GM12878 (cell line): Measurements from ENCODE around the gene YWHAQ. TPM values are rescaled to one million over a fixed set of nuclear protein-coding genes. Genes with fewer than 3 reads are reported as not detected.

Experiments used
- ATAC-seq: fragments of 200-7000 bp; cut with Tn5 transposase; 3 replicates; pipeline ENCODE4 v1.9.1; 2020; ENCODE audit warnings: mild to moderate bottlenecking, moderate library complexity
- BruUV-seq: library from RNA; stranded (reverse); fragments of 400-500 nt; replicated peaks from 2 replicates; lab custom pipeline; 2021; lab: Mats Ljungman, UMichigan
- CTCF ChIA-PET: fragments of 300-600 bp; sonication (Branson Sonifier 250); formaldehyde crosslinking; extraction: SDS; loops from one replicate; lab custom pipeline; 2021; ENCODE audit warnings: inconsistent platforms; lab: Yijun Ruan, JAX
- POLR2A ChIA-PET: fragments of 350-600 bp; formaldehyde crosslinking; extraction: SDS; loops from one replicate; lab custom pipeline; 2021; ENCODE audit warnings: inconsistent platforms; lab: Charles Lee
- RAD21 ChIA-PET: fragments of 300-600 bp; sonication (Branson Sonifier 250); formaldehyde crosslinking; loops from one replicate; lab custom pipeline; 2023; ENCODE audit warnings: antibody characterized with exemption; ENCODE audit not compliant: unreplicated experiment; lab: Charles Lee
- SMC1A ChIA-PET: fragments of 300-600 bp; sonication (Branson Sonifier 250); formaldehyde crosslinking; loops from one replicate; lab custom pipeline; 2023; ENCODE audit not compliant: unreplicated experiment, uncharacterized antibody; lab: Charles Lee
- DNase-seq: peaks from one replicate; pipeline ENCODE4 v3.0.0-alpha.2; 2011; ENCODE audit warnings: low read depth, low spot score
- FAIRE-seq: peaks from 3 replicates; lab custom pipeline; 2011; peaks lifted over from hg19 to GRCh38; lab: Jason Lieb, UNC
- H2AFZ ChIP-seq: 2 replicates; pipeline ENCODE4 v1.6.0; 2011; ENCODE audit warnings: low read depth, low read length, control low read depth; ENCODE audit not compliant: control insufficient read depth
- H3K27ac ChIP-seq: 2 replicates; pipeline ENCODE4 v1.5.1; 2011; ENCODE audit warnings: control low read depth; ENCODE audit not compliant: control insufficient read depth, insufficient read depth
- H3K27me3 ChIP-seq, 2 experiments: replicated peaks in 1 of 2; 2 replicates each; pipeline versions ENCODE4 v1.6.0 to v1.6.1; 2011; ENCODE audit warnings: low read length in 1 of 2; ENCODE audit not compliant: control insufficient read depth in 2 of 2, insufficient read depth in 2 of 2
- H3K36me3 ChIP-seq, 2 experiments: 2 replicates each; pipeline ENCODE4 v1.5.1; 2011; ENCODE audit warnings: low read length in 1 of 2; ENCODE audit not compliant: control insufficient read depth in 2 of 2, insufficient read depth in 2 of 2
- H3K4me1 ChIP-seq: 2 replicates; pipeline ENCODE4 v1.6.1; 2011; ENCODE audit warnings: mild to moderate bottlenecking, low read length, moderate library complexity, mixed read lengths; ENCODE audit not compliant: control insufficient read depth, insufficient read depth
- H3K4me2 ChIP-seq: 2 replicates; pipeline ENCODE4 v1.6.0; 2011; ENCODE audit warnings: control low read depth; ENCODE audit not compliant: control insufficient read depth, insufficient read depth
- H3K4me3 ChIP-seq: fragments of 200-600 bp; sonication (generic); 2 replicates; pipeline ENCODE4 v1.5.1; 2016
- H3K79me2 ChIP-seq: 2 replicates; pipeline ENCODE4 v1.6.0; 2011; ENCODE audit warnings: low read length; ENCODE audit not compliant: control insufficient read depth, insufficient read depth
- H3K9ac ChIP-seq: 2 replicates; pipeline ENCODE4 v1.8.0; 2011; ENCODE audit warnings: low read length, control low read depth, mixed read lengths; ENCODE audit not compliant: control insufficient read depth, insufficient read depth
- H3K9me3 ChIP-seq: replicated peaks from 3 replicates; pipeline ENCODE4 v1.5.1; 2011; ENCODE audit warnings: mild to moderate bottlenecking, low read length; ENCODE audit not compliant: control insufficient read depth, insufficient read depth
- H4K20me1 ChIP-seq: 2 replicates; pipeline ENCODE4 v1.6.0; 2011; ENCODE audit not compliant: control insufficient read depth, insufficient read depth
- CREB1 ChIP-seq: IDR thresholded peaks from 2 replicates; pipeline ENCODE4 v1.6.1; 2012; ENCODE audit warnings: low read depth, mild to moderate bottlenecking, inconsistent platforms
- DPF2 ChIP-seq: fragments of 450-650 bp; IDR thresholded peaks from 2 replicates; pipeline ENCODE4 v1.6.1; 2017; ENCODE audit warnings: mild to moderate bottlenecking
- EED ChIP-seq: sonication (generic); IDR thresholded peaks from 2 replicates; pipeline ENCODE4 v1.6.1; 2016; ENCODE audit warnings: antibody characterized with exemption, low read depth
- EGR1 ChIP-seq, 2 experiments: IDR thresholded peaks; 1 replicate in 1 of 2; 2 replicates in 1 of 2; pipeline ENCODE4 v1.6.1; 2011 to 2012; ENCODE audit warnings: low read depth in 2 of 2, low read length in 2 of 2, borderline replicate concordance in 1 of 2, mild to moderate bottlenecking in 1 of 2, moderate library complexity in 1 of 2
- FOXM1 ChIP-seq: IDR thresholded peaks from 2 replicates; pipeline ENCODE4 v1.6.1; 2012; ENCODE audit warnings: low read depth, mild to moderate bottlenecking, inconsistent platforms, low read length, moderate library complexity
- IKZF1 ChIP-seq: fragments of 450-650 bp; conservative IDR thresholded peaks from 2 replicates; pipeline ENCODE4 v1.6.1; 2017; ENCODE audit warnings: antibody characterized with exemption, mild to moderate bottlenecking
- LARP7 ChIP-seq: fragments of 450-650 bp; IDR thresholded peaks from 2 replicates; pipeline ENCODE4 v1.6.1; 2017; ENCODE audit warnings: mild to moderate bottlenecking
- MTA2 ChIP-seq: fragments of 450-650 bp; IDR thresholded peaks from 2 replicates; pipeline ENCODE4 v1.6.1; 2016; ENCODE audit warnings: low read depth, mild to moderate bottlenecking, moderate library complexity
- MXI1 ChIP-seq: fragments of 150-350 bp; IDR thresholded peaks from 2 replicates; pipeline ENCODE4 v1.6.1; 2011; ENCODE audit warnings: low read depth, mild to moderate bottlenecking, inconsistent platforms, low read length, improper control_type of control experiment
- MYC ChIP-seq: IDR thresholded peaks from 2 replicates; pipeline ENCODE4 v1.6.1; 2011; ENCODE audit warnings: mild to moderate bottlenecking, low read length, moderate library complexity, inconsistent platforms; ENCODE audit not compliant: insufficient read depth, insufficient replicate concordance, insufficient read length, severe bottlenecking
- NBN ChIP-seq: fragments of 450-650 bp; IDR thresholded peaks from 2 replicates; pipeline ENCODE4 v1.6.1; 2016
- NFIC ChIP-seq: IDR thresholded peaks from 2 replicates; pipeline ENCODE4 v1.6.1; 2012; ENCODE audit warnings: low read depth, mild to moderate bottlenecking, inconsistent platforms, low read length, moderate library complexity
- NFYA ChIP-seq: IDR thresholded peaks from 2 replicates; pipeline ENCODE4 v1.6.1; 2011; ENCODE audit warnings: low read depth, mild to moderate bottlenecking, low read length, improper control_type of control experiment, borderline replicate concordance
- NKRF ChIP-seq: fragments of 450-650 bp; conservative IDR thresholded peaks from 2 replicates; pipeline ENCODE4 v1.6.1; 2017; ENCODE audit warnings: mild to moderate bottlenecking, moderate library complexity
- POLR2A ChIP-seq: IDR thresholded peaks from 2 replicates; pipeline ENCODE4 v1.6.1; 2011; ENCODE audit warnings: low read depth, mild to moderate bottlenecking, low read length
- RUNX3 ChIP-seq: IDR thresholded peaks from 2 replicates; pipeline ENCODE4 v1.6.1; 2012; ENCODE audit warnings: low read length, inconsistent platforms
- SKIL ChIP-seq: fragments of 450-650 bp; IDR thresholded peaks from 2 replicates; pipeline ENCODE4 v1.6.1; 2017; ENCODE audit warnings: mild to moderate bottlenecking, low read depth, inconsistent platforms; ENCODE audit not compliant: poor library complexity, severe bottlenecking
- SMARCA5 ChIP-seq: fragments of 450-650 bp; IDR thresholded peaks from 2 replicates; pipeline ENCODE4 v1.6.1; 2017; ENCODE audit warnings: mild to moderate bottlenecking
- SP1 ChIP-seq: IDR thresholded peaks from one replicate; pipeline ENCODE4 v1.6.1; 2011; ENCODE audit warnings: low read depth, low read length
- TCF3 ChIP-seq: IDR thresholded peaks from 2 replicates; pipeline ENCODE4 v1.6.1; 2012; ENCODE audit warnings: low read depth, mild to moderate bottlenecking, low read length, borderline replicate concordance; ENCODE audit not compliant: insufficient read depth
- YY1 ChIP-seq: IDR thresholded peaks from 2 replicates; pipeline ENCODE4 v1.6.1; 2011; ENCODE audit warnings: low read depth, mild to moderate bottlenecking, low read length
- ZNF274 ChIP-seq: IDR thresholded peaks from one replicate; pipeline ENCODE4 v1.8.0; 2011; ENCODE audit not compliant: insufficient read length, insufficient read depth
- WGBS: methylation state at CpG from one replicate; pipeline ENCODE4 v1.1.6; 2016; ENCODE audit warnings: low lambda C conversion rate; ENCODE audit not compliant: insufficient replicate concordance, insufficient coverage; ENCODE audit errors: missing lambda C conversion rate; 5-methylcytosine and 5-hydroxymethylcytosine counted together
- in situ Hi-C: fragments of 300-500 bp; cut with MboI; formaldehyde crosslinking; loops from 9 replicates; pipeline ENCODE4 v1.14.3; 2018; ENCODE audit warnings: mixed read lengths
- intact Hi-C: fragments of 100-400 bp; cut with micrococcal nuclease; formaldehyde crosslinking; loops from one replicate; pipeline ENCODE4 v1.14.2; 2022; ENCODE audit not compliant: unreplicated experiment
- polyA plus RNA-seq, 11 experiments: library from polyadenylated mRNA; depleted of rRNA in 4 of 11; unstranded in 6 of 11; stranded (reverse) in 5 of 11; fragments of >200 nt; fragmentation: Nextera tagmentation in 4 of 11; fragmentation: Illumina TruSeq in 1 of 11; extraction: Ambion mirVana in 4 of 11; extraction: Trizol in 1 of 11; gene quantifications; 1 replicate in 1 of 11; 2 replicates in 10 of 11; pipeline versions ENCODE4 v1.2.1 to v1.2.3, GENCODE V29; 2011 to 2016; ENCODE audit warnings: inconsistent platforms in 2 of 11, missing spikeins in 2 of 11, low read depth in 1 of 11
- total RNA-seq, 4 experiments: library from RNA; depleted of rRNA in 3 of 4; stranded (reverse); fragments of >200 nt in 3 of 4; fragmentation: Illumina TruSeq in 1 of 4; extraction: Trizol in 1 of 4; gene quantifications; 2 replicates each; pipeline versions ENCODE4 v1.2.1 to v1.2.3, GENCODE V29; 2013 to 2021

YWHAQ gene
- total and polyA plus RNA-seq, 10 of the 15 experiments (the other 5 are each of a cell fraction or from before 2014, with no cell fraction given), result 63.0 to 515 (median 219) TPM

- FAIRE-seq (no peak), ATAC-seq (peak; percentile 66), DNase-seq (no peak)
- intact Hi-C loops (loop anchor here (2.0 kb wide), 1 partner anchor 27 kb away; no protein-coding TSS in a partner anchor), in situ Hi-C loops (no loop called here)
- Histone ChIP-seq H3K4me2 (peak overlapping the region; percentile 92), H3K9me3 (peaks cover 2% of the 10 kb centered on the region; the same call in 2 of the 3 replicates), H3K9ac (peak overlapping the region; percentile 75), H3K27me3 (no peaks in the 10 kb centered on the region), H3K27ac (peak overlapping the region; percentile 83), H3K36me3 (no peaks in the 10 kb centered on the region), H4K20me1 (no peaks in the 10 kb centered on the region; the same call in 1 of the 2 replicates), H3K4me1 (peaks cover 3% of the 10 kb centered on the region; the same call in 1 of the 2 replicates), H3K4me3 (peak overlapping the region; percentile 80), H2AFZ (peak overlapping the region; percentile 59), H3K79me2 (peaks cover 49% of the 10 kb centered on the region)
- RAD21 ChIA-PET, result interaction anchor here (0.8 to 2.9 kb wide), 15 partner anchors 10 to 207 kb away, joined by 3 to 19 read pairs (median 4); partner anchors contain the start of gene ADAM17
- CTCF ChIA-PET, result interaction anchor here (0.9 to 2.6 kb wide), 6 partner anchors 10 to 121 kb away, joined by 3 to 10 read pairs (median 5); partner anchors contain the start of gene ADAM17
- POLR2A ChIA-PET, result interaction anchor here (0.6 to 3.7 kb wide), 12 partner anchors 10 to 460 kb away, joined by 3 to 26 read pairs (median 6); partner anchors contain the start of genes ADAM17 and ITGB1BP1
- WGBS, result 1% methylated on average over 44 of the region's 67 CpGs
- SMC1A ChIA-PET, result interaction anchor here (0.7 to 3.9 kb wide), 13 partner anchors 11 to 160 kb away, joined by 3 to 43 read pairs (median 5); partner anchors contain the start of gene ADAM17
- no TSS peak for BruUV-seq
- TF ChIP-seq NFIC (no peak), RUNX3 (no peak), SMARCA5 (0 out of 2 replicates have a peak, but pooled peaks have one; percentile 45), CREB1 (no peak), DPF2 (0 out of 2 replicates have a peak, but pooled peaks have one; percentile 65), LARP7 (no peak), IKZF1 (peak; percentile 60), MTA2 (no peak), SKIL (no peak), FOXM1 (no peak), NBN (peak; percentile 17; the same call in 1 of the 2 replicates), NKRF (no peak), EGR1 (IDR thresholded peaks at IDR 0.05; ENCODE audit: borderline replicate concordance in 1 of 2, low read depth in 2 of 2, low read length in 2 of 2) (peak in 1 of 2 experiments; percentile 73; a peak in 1 of 3 replicates), SP1 (peak; percentile 30), NFYA (no peak), MYC (no peak), YY1 (peak; percentile 66), ZNF274 (no peak), TCF3 (no peak), MXI1 (peak; percentile 54; the same call in 1 of the 2 replicates), POLR2A (peak; percentile 84), EED (no peak)
These were observed 571 bp downstream of the YWHAQ start for GRCh38 chr2:9630117-9630735.
